ENCODE results near the gene RAD9A.

DNA sequence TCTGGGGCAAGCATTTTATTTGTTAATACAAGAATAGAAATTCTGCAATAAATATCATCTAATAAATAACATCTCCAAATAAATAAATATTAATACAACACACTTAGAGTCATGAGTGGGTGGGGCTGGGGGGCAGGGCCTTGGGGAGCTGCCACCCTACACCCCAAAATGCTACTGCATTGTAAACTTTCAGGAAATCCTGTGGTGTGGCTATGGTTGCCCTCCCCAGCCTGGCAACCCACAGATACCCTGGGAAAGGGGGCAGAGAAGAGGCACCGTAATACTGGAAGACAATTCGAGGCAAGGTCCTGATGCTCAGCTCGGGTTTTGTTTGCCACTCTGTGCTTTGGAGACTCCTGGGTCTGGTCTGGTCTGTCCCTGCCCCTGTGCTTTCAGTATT lies 27.6 kb upstream of the RAD9A start:
- TF ChIP-seq BHLHE40 (IDR thresholded peaks at IDR 0.05; ENCODE audit: borderline replicate concordance) (no peak), FOXM1 (IDR thresholded peaks at IDR 0.05; ENCODE audit: borderline replicate concordance) (no peak), SUZ12 (IDR thresholded peaks at IDR 0.05) (no peak), HDGF (IDR thresholded peaks at IDR 0.05; ENCODE audit: borderline replicate concordance) (no peak), FOXA1 (IDR thresholded peaks at IDR 0.05) (no peak), SP1 (IDR thresholded peaks at IDR 0.05) (no peak)

Measured in HEK293T (cell line).